ENCODE data around the gene PRKAA2.

PRKAA2 gene

DNA sequence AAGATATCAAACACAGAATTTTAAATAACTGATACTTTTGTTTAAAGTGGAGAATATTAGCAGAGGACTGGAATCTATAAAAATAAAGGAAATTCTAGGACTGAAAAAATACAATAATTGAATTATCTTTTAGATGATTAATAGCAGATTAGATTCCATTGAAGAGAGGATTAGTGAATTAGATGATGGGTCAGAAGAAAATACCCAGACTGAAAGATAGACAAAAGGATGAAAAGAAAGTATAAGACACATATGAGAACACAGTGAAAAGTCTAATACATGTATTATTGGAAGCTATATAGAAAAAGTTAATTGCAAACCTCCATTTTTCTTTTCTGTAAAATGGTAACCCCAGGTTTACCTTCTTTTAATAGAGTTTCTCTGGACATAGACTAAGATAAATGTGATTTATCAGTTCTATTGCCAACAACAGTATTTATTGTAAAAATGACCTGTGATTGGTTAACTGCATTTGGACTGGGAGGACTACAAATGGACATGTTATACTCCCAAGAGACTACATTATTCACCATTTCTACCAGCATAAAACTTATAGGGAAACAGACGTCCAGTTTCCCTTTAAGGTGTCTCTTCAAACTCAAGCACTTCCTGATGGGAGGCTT is 11.0 kb downstream of the PRKAA2 start:
- no peak for FAIRE-seq

DNA sequence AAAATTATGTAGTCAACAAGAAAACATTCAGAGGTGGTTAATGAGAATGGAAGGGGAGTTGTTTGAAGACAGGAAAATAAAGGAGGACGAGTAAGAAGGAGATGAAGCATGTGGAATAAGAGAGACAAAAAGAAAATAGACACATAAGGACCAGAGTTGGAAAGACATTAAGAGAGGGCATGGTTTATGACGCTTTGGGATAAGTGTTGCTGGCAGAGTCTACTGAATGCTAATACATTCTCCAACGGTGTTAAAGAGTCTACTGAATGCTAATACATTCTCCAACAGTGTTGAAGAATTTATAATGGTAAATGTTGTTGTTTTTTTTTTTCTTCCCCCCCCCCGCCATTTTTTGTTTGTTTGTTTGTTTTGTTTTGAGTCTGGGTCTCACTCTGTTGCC is 13.1 kb downstream of the PRKAA2 start:
- no peak for FAIRE-seq

DNA sequence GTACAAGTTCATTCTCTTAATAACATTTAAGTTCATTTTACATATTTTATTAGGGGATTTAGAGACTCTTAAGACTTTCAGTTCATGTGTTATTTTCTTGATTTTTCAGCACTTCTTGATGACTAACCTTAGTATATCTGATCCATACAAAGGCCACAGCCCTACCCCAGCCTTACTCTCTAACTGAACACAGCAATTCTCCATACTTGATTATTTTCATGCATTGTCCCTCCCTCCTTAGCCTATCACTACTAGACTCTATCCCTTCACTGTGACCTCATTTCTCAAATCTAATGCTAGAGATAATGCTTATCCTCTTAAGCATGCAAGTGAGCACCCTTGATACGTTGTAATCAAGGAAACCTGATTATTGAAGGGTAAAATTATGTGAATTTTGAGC is 15.2 kb downstream of the PRKAA2 start:
- FAIRE-seq, result no peak

DNA sequence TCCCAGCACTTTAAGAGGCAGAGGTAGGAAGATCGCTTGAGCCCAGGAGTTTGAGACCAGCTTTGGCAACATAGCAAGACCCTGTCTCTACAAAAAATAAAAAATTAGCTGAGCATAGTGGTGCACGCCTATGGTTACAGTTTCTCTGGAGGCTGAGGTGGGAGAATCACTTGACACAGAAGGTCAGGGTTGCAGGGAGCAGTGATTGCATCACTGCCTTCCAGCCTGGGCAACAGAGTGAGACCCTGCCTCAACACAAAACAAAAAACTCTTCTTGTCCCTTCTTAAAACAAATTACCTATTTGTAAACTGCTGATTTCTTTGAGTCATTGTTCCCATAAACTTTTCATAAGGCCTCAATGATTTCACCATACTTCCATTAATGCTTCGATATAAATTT is 18.7 kb downstream of the PRKAA2 start:
- FAIRE-seq, result no peak

DNA sequence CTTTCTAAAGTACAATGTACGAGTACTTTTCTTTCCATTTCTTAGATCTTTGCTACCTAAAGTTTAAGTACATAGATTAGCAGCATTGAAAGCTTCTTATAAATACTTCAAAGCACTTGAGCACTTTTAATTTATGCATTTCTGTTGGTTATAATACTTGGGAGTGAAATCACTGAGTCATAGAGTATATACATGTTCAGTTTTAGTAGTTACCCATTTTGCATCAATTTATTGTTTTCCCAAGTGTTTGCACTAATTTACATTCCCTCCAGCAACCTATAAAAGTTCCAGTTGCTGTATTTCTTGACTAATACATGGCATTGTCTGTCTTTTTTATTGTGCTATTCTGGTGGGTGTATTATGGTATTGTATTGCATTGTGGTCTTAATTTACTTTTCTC is 20.3 kb downstream of the PRKAA2 start:
- FAIRE-seq, result no peak

DNA sequence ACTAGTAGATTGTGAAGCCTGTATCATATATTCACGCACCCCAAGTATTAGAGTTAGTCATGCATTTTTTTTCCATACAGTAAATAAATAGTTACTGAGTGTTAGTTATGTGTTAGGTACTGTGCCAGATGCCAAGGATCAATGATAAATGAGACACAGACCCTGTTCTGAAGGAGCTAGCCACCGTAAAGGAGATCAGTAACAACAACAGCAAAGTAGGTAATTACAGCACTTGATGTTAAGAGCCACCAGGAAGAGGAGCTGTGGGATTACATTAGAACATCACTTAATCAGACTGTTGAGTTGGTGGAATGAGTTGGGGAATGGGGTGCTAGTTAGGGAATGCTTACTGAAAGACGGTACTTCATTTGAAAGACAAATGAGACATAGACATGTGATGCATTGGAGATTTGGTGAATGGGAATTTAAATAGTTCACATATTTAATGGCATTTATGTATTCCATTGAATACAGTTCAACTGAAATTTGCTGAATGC is 21.0 kb downstream of the PRKAA2 start:
- FAIRE-seq, result no peak

DNA sequence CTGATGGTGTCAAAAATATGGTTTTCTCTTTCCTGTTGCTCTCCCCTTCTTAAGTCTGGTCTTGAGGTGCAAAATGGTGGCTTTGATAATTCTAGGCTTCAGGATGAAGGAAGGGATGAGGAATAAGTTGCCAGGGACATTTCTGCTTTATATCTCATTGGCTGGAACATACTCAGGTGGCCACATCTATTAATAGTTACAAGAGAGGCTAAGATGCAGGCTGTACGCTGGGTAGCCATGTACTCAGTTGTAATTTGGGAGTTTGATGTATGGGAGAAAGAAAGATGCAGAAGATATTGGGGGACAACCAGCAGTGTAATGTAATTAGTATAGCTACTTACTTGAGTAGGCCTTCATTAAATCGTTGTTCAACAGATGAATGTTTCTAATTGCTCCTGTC is 25.2 kb downstream of the PRKAA2 start:
- FAIRE-seq, result no peak

DNA sequence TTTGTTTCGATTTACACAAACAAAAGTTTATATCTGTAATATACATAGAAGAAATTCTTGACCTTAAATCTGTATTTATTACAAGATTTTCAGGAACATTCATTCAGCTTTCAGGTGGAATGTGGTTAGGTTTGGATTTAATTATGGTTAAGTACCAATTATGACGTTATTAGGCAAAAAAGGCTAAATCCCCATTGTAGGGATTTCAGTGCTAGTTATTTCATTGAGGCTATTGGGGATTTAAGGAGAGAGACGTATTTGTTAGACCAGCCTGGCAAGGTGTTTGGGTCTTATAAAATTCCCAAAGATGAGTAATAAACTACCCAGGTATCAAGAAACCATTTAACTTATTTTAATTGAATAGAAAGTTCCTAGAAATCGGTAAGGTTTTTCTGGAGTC is 26.0 kb downstream of the PRKAA2 start:
- FAIRE-seq, result no peak

DNA sequence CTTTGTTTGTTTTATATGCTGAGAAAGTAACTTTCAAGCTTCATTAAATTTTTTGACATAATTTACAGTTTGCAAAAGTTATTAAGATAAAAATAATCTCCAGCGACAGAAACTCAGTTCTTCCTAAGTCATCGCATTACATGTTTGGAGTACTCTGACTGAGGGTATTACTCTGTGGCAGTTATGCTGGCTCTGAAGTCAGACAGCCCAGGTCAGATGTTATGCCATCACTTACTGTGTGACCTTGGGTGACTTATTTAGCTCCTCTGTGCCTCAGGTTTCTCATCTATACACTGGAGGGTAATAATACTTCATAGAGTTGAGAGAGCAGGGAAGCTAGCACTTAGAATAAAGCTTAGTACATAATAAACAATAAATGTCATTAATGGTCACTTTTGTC is 26.4 kb downstream of the PRKAA2 start:
- FAIRE-seq, result no peak

DNA sequence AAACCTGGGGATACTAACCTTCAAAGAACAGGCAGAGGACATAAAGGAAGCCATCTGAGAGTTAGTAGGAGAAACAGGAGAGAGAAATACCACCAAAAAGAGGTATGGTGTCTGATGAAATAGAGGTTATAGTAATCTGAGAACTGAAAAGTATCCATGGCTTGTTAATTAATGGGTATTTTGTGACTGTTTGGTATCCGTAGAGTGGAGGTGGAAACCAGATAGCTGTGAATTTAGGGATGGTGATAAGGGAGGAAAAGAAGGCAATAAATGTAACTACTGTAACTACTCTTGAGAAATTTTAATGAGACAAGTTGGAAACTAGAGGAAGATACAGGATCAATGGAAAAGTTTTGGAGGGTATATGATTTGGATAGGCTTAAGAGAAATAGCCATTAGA is 27.5 kb downstream of the PRKAA2 start:
- FAIRE-seq, result no peak

DNA sequence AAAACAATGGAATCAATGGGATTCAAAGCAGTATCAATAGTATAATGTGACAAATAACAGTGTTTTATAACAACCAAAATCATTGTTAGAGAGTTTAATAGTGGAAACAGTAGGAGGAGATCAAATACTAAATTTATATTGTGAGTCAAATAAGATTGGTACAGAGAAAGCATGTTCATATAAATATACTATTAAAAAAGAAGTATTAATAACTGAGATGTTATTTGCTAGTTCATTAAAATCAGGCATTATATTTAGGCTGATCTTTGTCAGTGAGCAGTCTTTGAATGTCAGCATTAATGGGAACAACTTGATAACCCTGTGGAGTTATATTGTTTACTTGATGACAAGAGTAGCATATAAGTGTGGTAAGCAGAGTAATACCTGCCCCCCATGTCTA is 30.6 kb downstream of the PRKAA2 start:
- FAIRE-seq, result no peak

DNA sequence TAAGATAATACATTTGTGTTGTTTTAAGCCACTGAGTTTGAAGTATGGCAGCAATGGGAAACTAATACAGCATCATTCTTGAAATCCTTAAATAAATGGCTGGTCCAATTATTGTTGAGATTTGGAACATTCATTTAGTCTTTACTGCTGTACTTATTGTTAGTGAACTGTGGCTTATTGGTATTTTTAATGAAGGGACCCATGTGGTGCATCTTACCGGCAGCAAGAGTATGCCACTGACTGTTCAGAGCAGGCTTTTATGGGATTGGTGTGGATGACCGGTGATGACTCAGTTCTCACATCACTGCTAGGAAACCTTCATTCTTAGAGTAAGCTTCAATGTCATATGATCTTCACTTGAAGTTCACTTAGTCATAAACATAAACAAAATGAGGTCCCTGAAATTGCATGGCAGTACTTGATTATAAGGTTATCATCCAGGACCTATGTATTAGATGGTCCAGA is 31.5 kb downstream of the PRKAA2 start:
- no peak for FAIRE-seq

DNA sequence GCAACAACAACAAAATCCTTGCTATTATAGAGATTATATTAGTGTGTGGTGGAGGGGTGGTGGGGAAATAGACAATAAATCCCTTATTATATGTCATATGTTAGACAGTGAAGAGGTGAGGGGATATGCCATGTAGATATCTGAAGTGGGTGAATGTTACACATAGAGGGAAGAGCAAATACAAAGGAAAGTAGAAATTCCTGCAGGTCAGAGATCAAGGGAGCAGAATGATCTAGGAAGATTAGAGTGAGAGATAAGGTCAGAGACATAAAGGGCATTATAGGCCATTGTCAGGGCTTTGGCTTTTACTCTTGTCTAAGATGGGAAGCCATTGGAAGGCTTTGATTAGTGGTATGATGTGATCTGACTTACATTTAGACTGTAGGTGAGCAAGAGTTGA is 38.5 kb downstream of the PRKAA2 start:
- no peak for FAIRE-seq

DNA sequence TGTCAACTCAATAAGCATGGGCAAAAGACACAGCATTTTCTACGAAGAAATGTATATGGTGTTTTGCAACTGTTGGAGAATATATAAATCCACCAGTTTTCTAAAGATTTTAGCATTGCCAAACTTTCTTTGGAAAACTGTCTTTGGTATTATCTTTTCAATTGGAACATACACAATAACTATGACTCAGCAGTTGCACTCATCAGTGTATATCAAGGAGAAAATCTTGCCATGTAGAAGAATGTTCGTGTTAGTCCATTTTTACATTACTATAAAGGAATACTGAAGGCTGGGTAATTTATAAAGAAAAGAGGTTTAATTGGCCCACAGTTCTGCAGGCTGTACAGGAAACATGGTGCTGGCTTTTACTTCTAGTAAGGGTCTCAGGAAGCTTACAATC is 41.1 kb downstream of the PRKAA2 start:
- no peak for FAIRE-seq

DNA sequence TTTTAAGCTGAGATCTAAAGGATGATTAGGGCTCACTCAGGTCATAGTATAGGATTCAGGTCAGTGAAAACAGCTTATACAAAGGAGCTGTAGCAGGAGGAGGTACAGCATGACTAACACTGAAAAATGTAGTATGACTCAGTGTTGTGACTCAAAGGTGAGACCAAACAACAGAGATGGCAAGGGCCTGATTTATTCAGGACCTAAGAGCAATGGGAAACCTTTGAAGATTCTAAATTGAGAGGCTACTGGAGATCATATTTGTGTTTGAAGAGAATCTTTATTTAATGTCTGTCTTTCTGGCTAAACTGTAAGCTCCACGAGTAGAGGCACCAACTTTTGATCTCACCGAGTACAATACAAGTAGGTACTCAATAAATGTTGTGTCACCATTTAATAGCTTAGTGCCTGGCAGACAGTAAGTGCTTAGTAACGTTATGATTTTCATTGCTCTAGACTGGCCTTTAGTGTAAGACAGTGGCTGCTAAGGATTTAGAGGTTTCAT is 43.5 kb downstream of the PRKAA2 start:
- FAIRE-seq, result no peak

DNA sequence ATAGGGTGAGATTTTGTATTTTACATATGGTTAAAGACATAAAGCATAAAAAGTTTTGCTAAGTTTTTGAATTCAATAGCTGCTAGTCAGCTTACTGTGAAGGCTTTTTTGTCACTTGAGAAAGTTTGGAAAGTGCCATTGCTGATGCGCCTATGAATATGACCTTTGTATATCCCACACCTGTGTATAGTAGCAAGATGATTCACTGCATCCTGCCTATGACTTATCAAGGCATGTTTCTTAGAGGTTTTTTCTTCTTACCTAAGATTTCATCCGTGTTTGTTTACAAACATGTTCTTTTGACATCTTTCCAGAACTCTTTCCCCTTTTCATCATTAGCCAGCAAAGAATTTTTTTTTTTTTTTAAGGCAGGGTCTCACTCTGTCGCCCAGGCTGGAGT is 51.5 kb downstream of the PRKAA2 start:
- FAIRE-seq, result no peak

DNA sequence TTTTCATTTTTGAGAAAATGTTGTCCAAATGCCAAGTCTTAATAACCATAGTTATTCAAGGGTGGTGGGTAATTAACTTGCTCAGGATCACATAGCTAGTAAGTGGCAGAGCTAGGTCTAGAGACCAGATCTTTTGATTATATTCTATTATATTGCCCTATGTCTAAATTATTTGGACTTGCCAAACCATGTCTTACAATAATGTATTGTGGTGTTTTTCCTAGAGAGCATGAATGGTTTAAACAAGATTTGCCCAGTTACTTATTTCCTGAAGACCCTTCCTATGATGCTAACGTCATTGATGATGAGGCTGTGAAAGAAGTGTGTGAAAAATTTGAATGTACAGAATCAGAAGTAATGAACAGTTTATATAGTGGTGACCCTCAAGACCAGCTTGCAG is 58.6 kb downstream of the PRKAA2 start:
- no peak for FAIRE-seq

DNA sequence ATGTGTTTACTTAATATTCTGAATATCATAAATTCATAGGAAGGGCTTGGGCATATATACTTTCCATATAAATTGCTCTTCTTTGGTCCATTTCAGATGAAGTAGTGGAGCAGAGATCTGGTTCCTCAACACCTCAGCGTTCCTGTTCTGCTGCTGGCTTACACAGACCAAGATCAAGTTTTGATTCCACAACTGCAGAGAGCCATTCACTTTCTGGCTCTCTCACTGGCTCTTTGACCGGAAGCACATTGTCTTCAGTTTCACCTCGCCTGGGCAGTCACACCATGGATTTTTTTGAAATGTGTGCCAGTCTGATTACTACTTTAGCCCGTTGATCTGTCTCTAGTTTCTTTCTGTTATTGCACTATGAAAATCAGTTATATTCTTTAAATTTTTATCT is 62.3 kb downstream of the PRKAA2 start:
- FAIRE-seq, result no peak

DNA sequence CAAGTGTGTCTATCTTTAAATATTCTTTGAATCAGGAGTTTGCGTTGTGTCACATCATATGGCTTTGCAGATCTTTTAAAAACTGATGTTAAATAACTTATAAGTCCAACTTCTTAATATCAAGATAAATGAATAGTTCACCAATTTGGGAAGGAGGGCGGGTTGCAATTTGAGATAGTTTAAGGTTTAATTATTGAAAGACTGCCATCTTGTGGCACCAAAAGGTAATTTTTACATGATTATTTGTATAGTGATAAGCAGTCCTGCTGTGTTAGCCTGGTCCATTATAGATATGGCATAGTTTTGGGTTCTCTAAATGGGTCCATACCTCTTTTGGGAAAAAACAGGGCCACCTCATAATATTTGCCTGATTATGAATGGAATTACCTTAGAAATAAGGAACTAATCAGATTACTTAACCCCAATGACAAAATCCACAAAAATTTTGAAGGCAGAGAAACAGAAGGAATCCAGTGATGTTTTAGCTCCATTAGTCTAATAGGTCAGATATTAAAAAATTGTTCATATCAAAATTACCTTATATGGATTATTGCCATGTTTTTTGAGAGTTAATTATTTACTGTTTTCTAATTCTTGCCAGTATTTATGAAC is 64.3 kb downstream of the PRKAA2 start:
- FAIRE-seq, result peak; percentile 83

DNA sequence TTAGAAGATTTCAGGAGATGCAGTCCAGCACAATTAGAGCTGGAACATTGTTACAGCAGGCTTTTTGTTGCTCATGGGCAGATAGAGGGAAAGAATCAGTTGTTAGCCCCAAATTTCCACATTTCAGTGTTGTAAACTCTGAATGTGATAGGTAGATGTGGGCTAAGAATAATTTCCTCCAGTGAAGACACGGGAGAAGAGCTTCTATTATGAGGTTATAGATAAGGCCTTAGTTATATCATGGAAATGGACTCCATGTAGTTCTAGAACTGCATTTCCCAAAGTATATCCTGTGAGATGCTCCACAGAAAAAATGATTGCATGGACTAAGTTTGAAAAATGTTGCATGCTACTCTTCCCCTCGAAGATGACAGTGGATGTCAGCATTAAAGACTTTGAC is 64.9 kb downstream of the PRKAA2 start:
- FAIRE-seq, result no peak

DNA sequence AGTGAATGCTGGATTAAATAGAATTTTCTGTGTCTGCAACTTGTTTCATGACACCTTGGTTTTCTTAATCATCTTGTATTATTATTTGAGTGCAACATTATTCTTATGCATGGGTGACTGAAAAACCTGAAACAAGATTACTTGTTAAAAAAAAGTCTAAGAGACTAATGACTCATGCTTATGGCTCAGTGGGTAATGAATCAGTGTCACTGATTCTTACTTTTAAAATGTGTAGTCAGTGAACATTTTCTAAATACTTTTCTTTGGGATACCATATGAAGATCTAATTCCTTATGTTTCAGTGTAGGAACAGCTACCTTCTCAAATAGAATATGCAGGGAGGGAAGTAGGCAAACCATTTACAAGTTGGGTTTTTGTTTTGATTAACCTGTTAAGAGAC is 65.5 kb downstream of the PRKAA2 start:
- no peak for FAIRE-seq

DNA sequence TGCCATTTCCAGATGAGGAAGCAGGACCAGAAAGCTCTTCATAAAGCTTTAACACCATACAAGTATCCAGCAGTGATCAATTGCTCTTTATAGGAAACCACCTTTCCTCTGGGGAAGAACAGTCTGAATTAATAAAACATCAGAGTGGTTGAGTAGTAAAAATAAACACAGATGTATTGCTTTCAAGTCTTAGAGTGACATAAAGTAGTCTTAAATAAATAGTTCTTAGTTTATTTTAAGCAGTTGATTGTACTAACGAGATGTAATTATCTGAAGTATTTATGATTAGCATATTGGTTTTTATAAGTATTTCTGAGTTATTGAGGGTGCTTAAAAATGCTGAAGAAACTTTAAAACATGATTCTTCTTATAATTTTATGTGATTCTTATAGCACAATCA is 67.0 kb downstream of the PRKAA2 start:
- no peak for FAIRE-seq

DNA sequence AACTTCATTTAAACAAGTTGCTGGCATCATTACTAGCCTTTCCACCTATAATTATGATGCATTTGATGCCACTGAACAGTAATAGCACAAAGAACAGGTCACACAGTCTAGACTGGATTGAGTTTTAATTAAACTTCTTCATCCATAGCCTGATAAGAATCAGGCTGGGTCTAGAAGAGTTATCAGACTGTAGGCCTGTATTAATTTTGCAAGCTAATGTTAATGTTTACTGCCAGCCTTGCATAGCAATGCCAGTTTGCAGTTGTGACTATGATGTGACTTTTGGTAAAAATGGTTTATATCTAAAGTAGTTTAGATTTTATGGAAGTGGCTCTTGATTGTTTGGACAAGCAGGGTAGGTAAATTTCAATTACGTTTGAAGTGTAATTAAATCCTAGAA is 68.0 kb downstream of the PRKAA2 start:
- no peak for FAIRE-seq

DNA sequence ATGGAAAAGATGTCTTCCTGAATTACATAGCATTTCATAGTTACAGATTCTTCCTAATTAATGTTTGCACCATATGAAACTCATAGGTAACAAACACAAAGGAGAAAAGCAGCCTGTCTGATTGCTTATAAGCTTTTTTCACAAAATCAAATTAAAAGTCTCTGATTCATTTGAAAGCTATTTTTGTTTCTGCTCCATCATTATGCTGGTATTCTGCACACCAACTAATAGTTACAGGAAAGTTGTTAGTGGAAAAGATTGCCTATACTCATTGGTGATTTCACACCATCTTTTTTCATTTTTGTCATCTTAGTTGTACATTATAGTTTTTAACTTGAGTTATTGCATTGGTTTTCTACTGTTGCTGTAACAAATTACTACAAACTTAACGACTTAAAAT is 70.0 kb downstream of the PRKAA2 start:
- no peak for FAIRE-seq

DNA sequence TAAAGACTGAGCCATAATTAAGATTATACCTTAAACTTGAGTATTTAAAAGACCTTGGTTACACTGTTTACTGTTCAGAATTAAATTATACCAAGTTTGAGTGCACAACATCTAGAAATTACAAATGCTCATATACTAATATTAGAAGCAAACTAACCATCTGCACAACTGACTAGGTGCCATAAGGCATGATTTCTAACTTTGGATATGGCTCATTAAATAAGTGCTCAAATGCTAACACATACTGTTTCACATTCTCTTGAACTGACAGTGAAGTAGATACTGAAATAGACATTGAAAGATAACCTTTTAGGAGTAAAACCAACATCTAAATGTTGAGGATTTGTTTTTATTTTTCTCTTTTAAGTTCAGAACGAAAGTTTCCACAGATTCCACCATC is 74.1 kb downstream of the PRKAA2 start:
- FAIRE-seq, result no peak

Measured in G401.6 (cell line).